Measurements from ENCODE around the gene SYT17.

Gene SYT17

GRCh38 chr16:19177111-19177739 is 9.2 kb downstream of the SYT17 start:
- no peak for TF ChIP-seq CTCF (IDR thresholded peaks at IDR 0.05)

DNA sequence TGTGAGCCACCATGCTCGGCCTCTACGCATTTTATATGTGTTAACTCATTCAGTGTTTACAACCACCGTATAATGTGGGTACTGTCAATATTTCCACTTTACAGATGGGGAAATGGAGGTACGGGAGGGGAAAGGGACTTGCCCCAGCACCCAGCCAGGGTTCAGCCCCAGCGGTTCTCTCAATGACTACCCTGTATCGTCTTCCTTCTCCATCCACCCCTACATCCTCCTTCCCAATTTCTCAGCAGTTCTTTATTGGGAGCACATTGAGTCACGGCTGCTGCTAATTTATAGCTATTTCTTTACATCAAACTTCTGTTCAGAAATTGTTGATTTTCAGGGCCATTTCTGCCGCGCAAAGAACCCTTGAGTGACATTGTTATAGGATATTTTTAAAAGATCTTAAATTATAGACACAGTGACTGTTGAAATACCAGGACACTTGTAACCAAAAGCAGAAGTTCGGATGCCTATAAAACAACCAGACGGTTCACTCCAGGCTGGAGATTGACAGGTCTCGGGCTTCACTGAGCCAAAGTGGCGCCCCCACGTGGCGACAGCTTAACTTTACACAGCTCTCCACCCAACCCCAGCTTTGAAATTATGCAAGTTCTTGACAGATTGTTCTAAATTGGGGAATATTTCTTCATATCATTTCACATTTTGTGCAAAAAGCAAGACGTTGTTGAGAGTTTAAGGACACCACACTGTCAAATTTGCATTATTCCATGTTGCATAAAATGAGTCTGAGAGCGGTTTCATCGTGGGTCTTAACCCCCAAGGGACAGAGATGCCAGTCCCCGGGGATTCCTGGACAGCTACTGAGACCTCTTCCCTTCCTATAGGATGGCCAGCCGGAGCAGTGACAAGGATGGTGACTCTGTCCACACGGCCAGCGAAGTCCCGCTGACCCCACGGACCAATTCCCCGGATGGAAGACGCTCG is 11.8 kb downstream of the SYT17 start:
- peak; percentile 89 for TF ChIP-seq CTCF (IDR thresholded peaks at IDR 0.05)

DNA sequence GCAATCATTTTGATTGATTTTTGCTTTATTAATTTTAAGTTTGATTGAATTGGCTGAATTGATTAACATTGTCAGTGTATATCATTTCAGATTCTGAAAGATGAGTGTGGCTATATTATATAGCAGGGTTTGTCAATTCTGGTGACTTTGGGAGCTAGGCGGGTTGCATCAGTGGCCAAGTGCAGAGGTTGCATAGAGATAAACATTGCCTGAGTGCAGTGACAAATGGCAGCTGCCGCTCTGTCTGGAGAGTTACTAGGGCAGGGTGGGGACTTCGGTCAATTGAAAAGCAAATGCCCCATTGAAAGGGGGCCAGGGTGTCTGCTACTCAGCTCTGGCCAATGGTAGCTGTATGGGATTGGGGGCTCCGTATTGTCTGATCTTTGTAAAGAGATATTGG is 12.7 kb downstream of the SYT17 start:
- no peak for TF ChIP-seq CTCF (IDR thresholded peaks at IDR 0.05)

- TF ChIP-seq CTCF (IDR thresholded peaks at IDR 0.05), result no peak
These were observed 14.4 kb downstream of the SYT17 start for GRCh38 chr16:19182481-19182880.

DNA sequence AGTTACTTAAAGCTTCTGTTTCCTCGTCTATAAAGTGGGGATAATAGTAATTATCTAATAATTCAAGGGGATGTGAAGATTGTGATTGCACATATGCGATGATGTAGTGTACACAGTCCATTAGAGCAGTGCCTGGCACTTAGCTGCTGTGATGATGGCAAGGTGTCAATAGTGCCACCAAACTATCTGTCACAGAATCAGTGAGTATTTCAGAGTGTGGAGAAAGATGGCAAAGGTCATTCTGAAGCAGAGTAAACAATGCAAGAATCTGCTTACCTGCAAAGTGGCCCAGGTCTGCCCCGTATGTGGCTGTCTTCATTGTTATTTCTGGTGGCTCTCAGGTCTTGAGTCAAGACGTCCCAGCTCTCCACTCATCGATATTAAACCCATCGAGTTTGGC is 15.1 kb downstream of the SYT17 start:
- TF ChIP-seq CTCF (IDR thresholded peaks at IDR 0.05), result no peak

GRCh38 chr16:19184823-19185509 is 16.9 kb downstream of the SYT17 start:
- TF ChIP-seq CTCF (IDR thresholded peaks at IDR 0.05), result no peak

- no peak for TF ChIP-seq CTCF (IDR thresholded peaks at IDR 0.05)
These were observed 17.4 kb downstream of the SYT17 start for GRCh38 chr16:19185510-19185851.

All from LNCAP (cell line).